K562 (cell line): ENCODE data around the gene ODF4. TPM values are rescaled to one million over a fixed set of nuclear protein-coding genes. Genes with fewer than 3 reads are reported as not detected.

Source experiments
- ATAC-seq: fragments of 200-7000 bp; cut with Tn5 transposase; 3 replicates; pipeline ENCODE4 v1.9.1; 2020; ENCODE audit warnings: moderate library complexity
- BruUV-seq: library from RNA; stranded (reverse); fragments of 400-500 nt; replicated peaks from 2 replicates; lab custom pipeline; 2021; lab: Mats Ljungman, UMichigan
- CTCF ChIA-PET: fragments of 300-600 bp; formaldehyde crosslinking; extraction: SDS; loops from one replicate; lab custom pipeline; 2021; ENCODE audit warnings: low intra/inter-chr PET ratio; lab: Yijun Ruan, JAX
- POLR2A ChIA-PET: fragments of 300-600, 350-650 bp; sonication (Branson Sonifier 250); formaldehyde crosslinking; extraction: SDS; loops from one replicate; lab custom pipeline; 2021; ENCODE audit warnings: antibody characterized with exemption, inconsistent platforms; lab: Yijun Ruan, JAX
- DNase-seq, 4 experiments: peaks; one replicate each; pipeline versions ENCODE4 v3.0.0 to v3.0.0-alpha.2; 2011 to 2018; ENCODE audit warnings: low spot score in 3 of 4, mixed read lengths in 3 of 4; ENCODE audit errors: extremely low read depth in 1 of 4
- FAIRE-seq: peaks from 2 replicates; lab custom pipeline; 2011; peaks lifted over from hg19 to GRCh38; lab: Jason Lieb, UNC
- H2AFZ ChIP-seq: 2 replicates; pipeline ENCODE4 v1.6.0; 2011; ENCODE audit warnings: low read depth, low read length, control low read depth, inconsistent platforms
- H3K27ac ChIP-seq: fragments of 200-600 bp; 3 replicates; pipeline ENCODE4 v1.8.0; 2011; ENCODE audit warnings: low read depth, mild to moderate bottlenecking, control low read depth, inconsistent platforms, low read length, moderate library complexity, mixed read lengths; ENCODE audit errors: extremely low read depth
- H3K27me3 ChIP-seq, 2 experiments: fragments of 300-600 bp in 1 of 2; 2 replicates in 1 of 2; 3 replicates in 1 of 2; pipeline versions ENCODE4 v1.6.0 to v1.8.0; 2011; ENCODE audit warnings: inconsistent platforms in 2 of 2, low read length in 2 of 2, mild to moderate bottlenecking in 1 of 2, mixed read lengths in 1 of 2, moderate library complexity in 1 of 2; ENCODE audit not compliant: control insufficient read depth in 2 of 2, insufficient read depth in 2 of 2
- H3K36me3 ChIP-seq: fragments of 300-600 bp; 3 replicates; pipeline ENCODE4 v1.8.0; 2011; ENCODE audit warnings: mild to moderate bottlenecking, low read length, inconsistent platforms; ENCODE audit not compliant: control insufficient read depth, insufficient read depth
- H3K4me1 ChIP-seq, 2 experiments: fragments of 200-600 bp in 1 of 2; replicated peaks in 1 of 2; 2 replicates in 1 of 2; 3 replicates in 1 of 2; pipeline versions ENCODE4 v1.5.1 to v1.8.0; 2011; ENCODE audit warnings: inconsistent platforms in 2 of 2, low read length in 2 of 2, mild to moderate bottlenecking in 1 of 2, mixed read lengths in 1 of 2, moderate library complexity in 1 of 2; ENCODE audit not compliant: control insufficient read depth in 2 of 2, insufficient read depth in 2 of 2
- H3K4me2 ChIP-seq: 2 replicates; pipeline ENCODE4 v1.6.1; 2011; ENCODE audit warnings: low read length, control low read depth, inconsistent platforms, mixed read lengths; ENCODE audit not compliant: insufficient read depth
- H3K4me3 ChIP-seq: fragments of 200-600 bp; sonication (generic), shearing (Covaris generic); 2 replicates; pipeline ENCODE4 v1.5.1; 2016; ENCODE audit warnings: control low read depth, inconsistent platforms
- H3K79me2 ChIP-seq: fragments of 200-600 bp; 3 replicates; pipeline ENCODE4 v1.8.0; 2011; ENCODE audit warnings: low read length, inconsistent platforms; ENCODE audit not compliant: control insufficient read depth, insufficient read depth
- H3K9ac ChIP-seq, 2 experiments: 2 replicates each; pipeline versions ENCODE4 v1.6.0 to v1.6.1; 2011; ENCODE audit warnings: low read depth in 2 of 2, low read length in 2 of 2, control low read depth in 1 of 2, inconsistent platforms in 1 of 2, mild to moderate bottlenecking in 1 of 2, mixed read lengths in 1 of 2; ENCODE audit not compliant: insufficient read depth in 1 of 2
- H3K9me1 ChIP-seq: one replicate; pipeline ENCODE4 v1.6.0; 2011; ENCODE audit warnings: inconsistent platforms, mild to moderate bottlenecking, low read length, moderate library complexity; ENCODE audit not compliant: control insufficient read depth, insufficient read depth
- H3K9me3 ChIP-seq: replicated peaks from 2 replicates; pipeline ENCODE4 v1.5.1; 2011; ENCODE audit warnings: low read depth, low read length, inconsistent platforms; ENCODE audit not compliant: control insufficient read depth, insufficient read depth
- H4K20me1 ChIP-seq: replicated peaks from 2 replicates; pipeline ENCODE4 v1.6.1; 2011; ENCODE audit warnings: low read length, inconsistent platforms, mixed read lengths; ENCODE audit not compliant: control insufficient read depth, insufficient read depth
- BACH1 ChIP-seq: fragments of 200-800 bp; sonication (Bioruptor generic); IDR thresholded peaks from 2 replicates; pipeline ENCODE4 v1.6.1; 2016; ENCODE audit warnings: missing genetic modification characterization, missing compliant biosample characterization
- ELF2 ChIP-seq: fragments of 250-450 bp; sonication (Bioruptor Pico); IDR thresholded peaks from 2 replicates; pipeline ENCODE4 v1.5.0; 2021; ENCODE audit warnings: mild to moderate bottlenecking
- EZH2 ChIP-seq: IDR thresholded peaks from 2 replicates; pipeline ENCODE4 v1.6.1; 2012; ENCODE audit warnings: low read depth, mild to moderate bottlenecking, inconsistent platforms, low read length, borderline replicate concordance
- NFYB ChIP-seq: IDR thresholded peaks from 2 replicates; pipeline ENCODE4 v1.6.1; 2011; ENCODE audit warnings: mild to moderate bottlenecking, moderate library complexity; ENCODE audit not compliant: insufficient read length; ENCODE audit errors: extremely low read depth
- RBM15 ChIP-seq: fragments of 200-400 bp; formaldehyde crosslinking; IDR thresholded peaks from 2 replicates; pipeline ENCODE4 v1.6.1; 2018; ENCODE audit warnings: mild to moderate bottlenecking, low read length, moderate library complexity; ENCODE audit not compliant: insufficient read depth
- WGBS: fragments of 100-300 bp; shearing (Covaris generic); methylation state at CpG from one replicate; pipeline ENCODE4 v1.1.6; 2016; ENCODE audit warnings: low coverage, mixed read lengths; ENCODE audit not compliant: insufficient coverage; ENCODE audit errors: missing lambda C conversion rate; 5-methylcytosine and 5-hydroxymethylcytosine counted together
- in situ Hi-C: fragments of 300-500 bp; cut with MboI; formaldehyde crosslinking; loops from 4 replicates; pipeline ENCODE4 v1.15.0; 2018; ENCODE audit warnings: inconsistent platforms, mixed read lengths
- intact Hi-C: fragments of 100-400 bp; cut with micrococcal nuclease; formaldehyde crosslinking; loops from 2 replicates; pipeline ENCODE4 v1.14.2; 2022
- polyA plus RNA-seq, 8 experiments: library from polyadenylated mRNA; depleted of rRNA in 4 of 8; stranded (reverse) in 5 of 8; unstranded in 3 of 8; fragments of >200 nt; fragmentation: Nextera tagmentation in 2 of 8; fragmentation: Illumina TruSeq in 1 of 8; extraction: Ambion mirVana in 2 of 8; extraction: Trizol in 1 of 8; gene quantifications; 2 replicates each; pipeline versions ENCODE4 v1.2.1 to v1.2.3, GENCODE V29; 2011 to 2014; ENCODE audit warnings: inconsistent platforms in 1 of 8, missing spikeins in 1 of 8
- total RNA-seq, 7 experiments: library from RNA; depleted of rRNA in 6 of 7; stranded (reverse); fragments of >200 nt in 6 of 7; fragmentation: Illumina TruSeq in 2 of 7; extraction: Trizol in 2 of 7; gene quantifications; 2 replicates each; pipeline versions ENCODE4 v1.2.1 to v1.2.3, GENCODE V29; 2011 to 2021; ENCODE audit warnings: low replicate concordance in 1 of 7
- TF ChIP-seq, protein P1 (sequence below): fragments of 450-650 bp; IDR thresholded peaks from 2 replicates; pipeline ENCODE4 v1.6.1; 2017; ENCODE audit warnings: mild to moderate bottlenecking, moderate library complexity

Gene ODF4
- total and polyA plus RNA-seq, 9 of the 15 experiments (the other 6 are each of a cell fraction or from before 2014, with no cell fraction given): not detected

DNA sequence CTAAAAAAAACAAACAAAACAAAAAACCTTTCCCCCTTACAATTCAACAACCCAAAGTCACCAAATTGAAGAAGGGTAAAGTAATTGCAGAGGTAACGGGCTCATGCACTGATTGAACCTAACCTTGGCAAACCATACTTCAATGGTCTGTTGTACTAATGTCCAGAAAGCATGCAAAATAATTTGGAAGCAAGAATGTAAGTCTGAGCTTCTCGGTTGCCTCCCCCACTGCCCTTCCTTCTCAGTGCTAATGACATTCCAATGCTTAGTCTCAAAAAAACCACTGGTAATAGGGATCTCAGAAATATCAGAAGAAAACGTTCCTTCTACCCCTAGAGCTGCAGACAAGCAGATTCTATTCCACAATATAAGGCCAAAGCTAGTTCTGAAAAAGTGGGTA, 21.1 kb downstream of the ODF4 start:
- 25% methylated on average over 3 of the region's 3 CpGs for WGBS
- Histone ChIP-seq H3K9me3 (no peaks in the 10 kb centered on the region), H3K36me3 (no peaks in the 10 kb centered on the region), H2AFZ (peak overlapping the region; percentile 80), H3K4me3 (no peak overlapping the region), H3K4me1 (peaks cover 0 to 30% of the 10 kb centered on the region in 2 experiments; a peak in 4 of 5 replicates), H3K27ac (no peak overlapping the region), H3K27me3 (no peaks in the 10 kb centered on the region), H3K9me1 (no peaks in the 10 kb centered on the region), H3K9ac (no peak overlapping the region; a peak in 1 of 4 replicates), H3K4me2 (no peak overlapping the region), H3K79me2 (no peaks in the 10 kb centered on the region), H4K20me1 (no peaks in the 10 kb centered on the region)
- FAIRE-seq (peak; percentile 44), ATAC-seq (no peak), DNase-seq (no peak)
- in situ Hi-C loops: no loop called here
- intact Hi-C loops: no loop called here
- CTCF ChIA-PET: no interaction called here
- no TSS peak for BruUV-seq
- POLR2A ChIA-PET: interaction anchor here (0.7 to 4.5 kb wide), 4 partner anchors 16 to 1316 kb away, joined by 3 to 25 read pairs (median 4); partner anchors contain the start of gene KRABD2
- TF ChIP-seq RBM15: no peak
- no peak for TF ChIP-seq NFYB
- TF ChIP-seq ELF2 (CRISPR knock-in tag): no peak
- no peak for TF ChIP-seq BACH1
- no peak for TF ChIP-seq EZH2
- TF ChIP-seq, protein P1, sequence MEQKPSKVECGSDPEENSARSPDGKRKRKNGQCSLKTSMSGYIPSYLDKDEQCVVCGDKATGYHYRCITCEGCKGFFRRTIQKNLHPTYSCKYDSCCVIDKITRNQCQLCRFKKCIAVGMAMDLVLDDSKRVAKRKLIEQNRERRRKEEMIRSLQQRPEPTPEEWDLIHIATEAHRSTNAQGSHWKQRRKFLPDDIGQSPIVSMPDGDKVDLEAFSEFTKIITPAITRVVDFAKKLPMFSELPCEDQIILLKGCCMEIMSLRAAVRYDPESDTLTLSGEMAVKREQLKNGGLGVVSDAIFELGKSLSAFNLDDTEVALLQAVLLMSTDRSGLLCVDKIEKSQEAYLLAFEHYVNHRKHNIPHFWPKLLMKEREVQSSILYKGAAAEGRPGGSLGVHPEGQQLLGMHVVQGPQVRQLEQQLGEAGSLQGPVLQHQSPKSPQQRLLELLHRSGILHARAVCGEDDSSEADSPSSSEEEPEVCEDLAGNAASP: no peak
